C4-2B (cell line): ENCODE results near the gene TBXA2R.

Source experiments
- H3K27ac ChIP-seq: fragments of 450-650 bp; 2 replicates; pipeline ENCODE4 v1.5.1; 2017
- CTCF ChIP-seq: fragments of 450-650 bp; conservative IDR thresholded peaks from 2 replicates; pipeline ENCODE4 v1.5.1; 2017; ENCODE audit warnings: mild to moderate bottlenecking
- ZFX ChIP-seq: fragments of 450-650 bp; IDR thresholded peaks from 2 replicates; pipeline ENCODE4 v1.6.1; 2017

The TBXA2R gene

GRCh38 chr19:3627351-3627723 lies 20.7 kb upstream of the TBXA2R start:
- peak overlapping the region; percentile 84 for H3K27ac ChIP-seq
- TF ChIP-seq ZFX, result no peak
- TF ChIP-seq CTCF, result no peak

- TF ChIP-seq CTCF (no peak), ZFX (peak; percentile 48; the same call in 1 of the 2 replicates)
- peak within 1 kb of the TSS; percentile 84 for H3K27ac ChIP-seq
These were observed 20.0 kb upstream of the TBXA2R start, which contains the start of gene CACTIN for GRCh38 chr19:3626473-3627350. Gene CACTIN, minus strand, starts transcription at chr19:3626790. Its CDS starts 28 bp downstream, at chr19:3626762.

GRCh38 chr19:3625996-3626472 lies 19.4 kb upstream of the TBXA2R start:
- TF ChIP-seq ZFX, result no peak
- TF ChIP-seq CTCF, result no peak
- peak overlapping the region; percentile 84 for H3K27ac ChIP-seq

- TF ChIP-seq CTCF (no peak), ZFX (no peak)
- H3K27ac ChIP-seq, result no peak overlapping the region
These were observed 17.0 kb upstream of the TBXA2R start for GRCh38 chr19:3623716-3624115.

- TF ChIP-seq CTCF, result no peak
- TF ChIP-seq ZFX, result no peak
These were observed 15.5 kb upstream of the TBXA2R start for GRCh38 chr19:3622224-3622623.

GRCh38 chr19:3621689-3622088 lies 15.0 kb upstream of the TBXA2R start:
- no peak for TF ChIP-seq CTCF
- TF ChIP-seq ZFX, result no peak
- no peak overlapping the region for H3K27ac ChIP-seq

More at GRCh38 chr19:3622224-3622623, 15.5 kb upstream of the TBXA2R start:
- H3K27ac ChIP-seq, result no peak overlapping the region

- no peak overlapping the region for H3K27ac ChIP-seq
- TF ChIP-seq ZFX (no peak), CTCF (no peak)
These were observed 14.3 kb upstream of the TBXA2R start for GRCh38 chr19:3620817-3621547.
